Stomach (tissue), 9 donors: ENCODE measurements around the gene ARHGEF3. TPM values are rescaled to one million over a fixed set of nuclear protein-coding genes. Genes with fewer than 3 reads are reported as not detected.

Experiments
- DNase-seq, 2 donors: peaks; one replicate each; pipeline versions ENCODE4 v3.0.0 to v3.0.0-alpha.2; 2013 to 2019
- H3K27ac ChIP-seq, 5 donors: fragments of 200-600 bp in 4 of 5; sonication (generic) in 4 of 5; one replicate each; pipeline ENCODE4 v1.5.1; 2013 to 2019; ENCODE audit warnings: mild to moderate bottlenecking in 1 of 5, moderate library complexity in 1 of 5
- H3K27me3 ChIP-seq, 3 donors: fragments of 200-600 bp; sonication (generic); one replicate each; pipeline ENCODE4 v1.5.1; 2017 to 2019; ENCODE audit warnings: mixed run types in 1 of 3
- H3K36me3 ChIP-seq, 4 donors: fragments of 200-600 bp; sonication (generic); 1 replicate in 3 of 4; 2 replicates in 1 of 4; pipeline ENCODE4 v1.5.1; 2016 to 2019
- H3K4me1 ChIP-seq, 4 donors: fragments of 200-600 bp; sonication (generic); one replicate each; pipeline ENCODE4 v1.5.1; 2016 to 2019
- H3K4me3 ChIP-seq, 4 donors: fragments of 200-600 bp; sonication (generic) in 3 of 4; one replicate each; pipeline ENCODE4 v1.5.1; 2016 to 2019; ENCODE audit warnings: mild to moderate bottlenecking in 1 of 4
- H3K9me3 ChIP-seq, 4 donors: fragments of 200-600 bp; sonication (generic); one replicate each; pipeline ENCODE4 v1.5.1; 2016 to 2019
- CTCF ChIP-seq, 7 experiments: fragments of 450-650 bp in 4 of 7; fragments of 200-600 bp in 3 of 7; sonication (generic) in 3 of 7; IDR thresholded peaks; one replicate each; pipeline ENCODE4 v1.5.1; 2016 to 2019; ENCODE audit warnings: antibody characterized with exemption in 7 of 7, control low read depth in 2 of 7, mild to moderate bottlenecking in 1 of 7
- EP300 ChIP-seq: sonication (generic); formaldehyde crosslinking; IDR thresholded peaks from one replicate; pipeline ENCODE4 v1.6.1; 2017; ENCODE audit warnings: antibody characterized with exemption
- POLR2A ChIP-seq, 4 donors: fragments of 450-650 bp; IDR thresholded peaks; one replicate each; pipeline ENCODE4 v1.6.1; 2016; ENCODE audit warnings: antibody characterized with exemption in 4 of 4, control low read depth in 2 of 4, mild to moderate bottlenecking in 1 of 4, moderate library complexity in 1 of 4
- POLR2AphosphoS5 ChIP-seq, 3 donors: sonication (generic); formaldehyde crosslinking; IDR thresholded peaks; one replicate each; pipeline ENCODE4 v1.6.1; 2016; ENCODE audit warnings: antibody characterized with exemption in 3 of 3
- WGBS, 5 donors: extraction: QIAGEN DNeasy Blood & Tissue Kit in 3 of 5; methylation state at CpG; one replicate each; pipeline versions ENCODE4 v1.1.5 to v1.1.7; 2013 to 2018; 5-methylcytosine and 5-hydroxymethylcytosine counted together
- intact Hi-C: fragments of 100-400 bp; cut with DNase I; formaldehyde crosslinking; loops from one replicate; pipeline ENCODE4 v1.15.1; 2023; ENCODE audit warnings: low total_unique reads
- polyA plus RNA-seq, 3 donors: library from polyadenylated mRNA; stranded (reverse); fragments of 200-250 nt; gene quantifications; one replicate each; pipeline ENCODE4 v1.2.3, GENCODE V29; 2013
- total RNA-seq, 5 donors: library from RNA; depleted of rRNA; stranded (reverse); fragments of >200 nt; gene quantifications; one replicate each; pipeline versions ENCODE4 v1.1.0 to v1.2.3, GENCODE V29; 2014 to 2016
- donor health status: healthy with polysubstance abuse.
- donor health status: Bipolar disorder and iron deficiency.
- donor health status: healthy.

ARHGEF3 gene
- total and polyA plus RNA-seq, 8 donors = 6.2 to 23.8 (median 14.2) TPM

GRCh38 chr3:56836276-56837163 is 34.8 kb upstream of the ARHGEF3 start:
- intact Hi-C loops = no loop called here
- TF ChIP-seq POLR2AphosphoS5 (IDR thresholded peaks at IDR 0.05) (no peak), EP300 (no peak), CTCF (IDR thresholded peaks at IDR 0.05) (no peak), POLR2A (IDR thresholded peaks at IDR 0.05) (no peak)
- Histone ChIP-seq H3K4me1 (peaks cover 0 to 6% (median 3%) of the 10 kb centered on the region in 4 donors), H3K36me3 (no peaks in the 10 kb centered on the region), H3K9me3 (no peaks in the 10 kb centered on the region), H3K27ac (no peak overlapping the region), H3K4me3 (no peak overlapping the region), H3K27me3 (no peaks in the 10 kb centered on the region)
- 80 to 89% (median 82%) methylated on average over 9 of the region's 9 CpGs for WGBS, 5 donors
- DNase-seq = no peak

GRCh38 chr3:56835650-56836227 is 34.0 kb upstream of the ARHGEF3 start:
- H3K27me3 ChIP-seq = no peaks in the 10 kb centered on the region
- peaks cover 0 to 6% (median 3%) of the 10 kb centered on the region in 4 donors for H3K4me1 ChIP-seq
- intact Hi-C loops = no loop called here
- DNase-seq = no peak
- no peak for TF ChIP-seq EP300
- TF ChIP-seq POLR2A (IDR thresholded peaks at IDR 0.05) = no peak
- no peak for TF ChIP-seq CTCF (IDR thresholded peaks at IDR 0.05)
- no peaks in the 10 kb centered on the region for H3K36me3 ChIP-seq
- 60 to 71% (median 64%) methylated on average over 6 of the region's 6 CpGs for WGBS, 5 donors
- H3K4me3 ChIP-seq = no peak overlapping the region
- no peaks in the 10 kb centered on the region for H3K9me3 ChIP-seq
- H3K27ac ChIP-seq = no peak overlapping the region

GRCh38 chr3:56833536-56833935 is 31.8 kb upstream of the ARHGEF3 start:
- 73 to 99% (median 86%) methylated on average over 2 of the region's 2 CpGs for WGBS, 5 donors
- TF ChIP-seq POLR2A (IDR thresholded peaks at IDR 0.05) (no peak), EP300 (no peak), POLR2AphosphoS5 (IDR thresholded peaks at IDR 0.05) (no peak), CTCF (IDR thresholded peaks at IDR 0.05) (no peak)
- Histone ChIP-seq H3K4me3 (no peak overlapping the region), H3K36me3 (no peaks in the 10 kb centered on the region), H3K9me3 (no peaks in the 10 kb centered on the region), H3K27me3 (no peaks in the 10 kb centered on the region), H3K27ac (no peak overlapping the region), H3K4me1 (peaks cover 0 to 6% (median 3%) of the 10 kb centered on the region in 4 donors)
- intact Hi-C loops = no loop called here
- DNase-seq = no peak

GRCh38 chr3:56833022-56833421 is 31.3 kb upstream of the ARHGEF3 start:
- H3K36me3 ChIP-seq = no peaks in the 10 kb centered on the region
- no peak overlapping the region for H3K4me3 ChIP-seq
- DNase-seq = no peak
- peaks cover 0 to 6% (median 3%) of the 10 kb centered on the region in 4 donors for H3K4me1 ChIP-seq
- no peak for TF ChIP-seq POLR2AphosphoS5 (IDR thresholded peaks at IDR 0.05)
- TF ChIP-seq CTCF (IDR thresholded peaks at IDR 0.05) = no peak
- no peak for TF ChIP-seq EP300
- no peak for TF ChIP-seq POLR2A (IDR thresholded peaks at IDR 0.05)
- intact Hi-C loops = no loop called here
- no peaks in the 10 kb centered on the region for H3K27me3 ChIP-seq
- no peak overlapping the region for H3K27ac ChIP-seq
- no peaks in the 10 kb centered on the region for H3K9me3 ChIP-seq
